Suppressor macrophage treated with lipopolysaccharide for 1 hour (primary cell): Measurements from ENCODE around the gene GRPR.

Experiments used
- DNase-seq, 3 donors: peaks; one replicate each; pipeline ENCODE4 v3.0.0-alpha.2; 2020 to 2022

GRPR gene

DNA sequence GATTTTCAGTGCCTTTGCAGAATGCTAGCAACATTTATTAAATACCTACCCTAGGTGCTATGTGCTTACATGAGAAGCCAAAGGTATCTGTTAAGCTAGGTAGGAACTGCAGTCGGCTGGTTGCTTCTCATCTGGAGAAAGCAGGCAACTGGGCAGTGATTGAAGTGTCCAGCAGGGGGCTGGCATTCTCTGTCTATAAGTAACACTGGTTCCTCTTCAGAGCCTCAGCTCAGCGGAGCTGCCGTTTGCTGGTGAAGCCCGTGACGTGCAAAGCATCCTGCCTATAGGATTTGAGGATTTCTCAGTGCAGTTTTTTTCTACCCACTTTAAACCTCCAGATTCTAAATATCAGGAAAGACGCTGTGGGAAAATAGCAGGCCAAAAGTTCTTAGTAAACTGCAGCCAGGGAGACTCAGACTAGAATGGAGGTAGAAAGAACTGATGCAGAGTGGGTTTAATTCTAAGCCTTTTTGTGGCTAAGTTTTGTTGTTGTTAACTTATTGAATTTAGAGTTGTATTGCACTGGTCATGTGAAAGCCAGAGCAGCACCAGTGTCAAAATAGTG lies at the start of gene GRPR:
Gene GRPR (plus strand): TSS at position 344 of the 565 bp plus-strand sequence. CDS start 389 bp downstream, outside the sequence.
- peak; percentile 77 to 81 (median 79) for DNase-seq

DNA sequence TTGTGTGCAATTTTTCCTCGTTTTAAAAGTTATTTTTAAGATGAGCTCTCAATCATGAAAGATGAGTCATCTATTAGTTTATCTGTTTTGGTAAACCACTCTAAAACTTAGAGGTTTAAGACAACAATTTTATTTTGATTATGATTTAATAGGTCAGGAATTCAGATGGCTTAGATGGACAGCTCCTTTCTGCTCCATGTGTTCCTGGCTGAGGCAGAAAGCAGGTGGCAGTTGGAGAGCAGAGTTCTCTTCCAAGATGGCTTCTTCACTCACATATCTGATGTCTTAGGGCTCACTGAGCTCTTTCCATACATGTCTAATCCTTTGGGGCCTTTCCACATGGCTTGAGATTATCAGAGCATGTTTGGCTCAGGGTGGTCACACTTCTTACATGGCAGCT lies 48.3 kb upstream of the GRPR start:
- no peak for DNase-seq

DNA sequence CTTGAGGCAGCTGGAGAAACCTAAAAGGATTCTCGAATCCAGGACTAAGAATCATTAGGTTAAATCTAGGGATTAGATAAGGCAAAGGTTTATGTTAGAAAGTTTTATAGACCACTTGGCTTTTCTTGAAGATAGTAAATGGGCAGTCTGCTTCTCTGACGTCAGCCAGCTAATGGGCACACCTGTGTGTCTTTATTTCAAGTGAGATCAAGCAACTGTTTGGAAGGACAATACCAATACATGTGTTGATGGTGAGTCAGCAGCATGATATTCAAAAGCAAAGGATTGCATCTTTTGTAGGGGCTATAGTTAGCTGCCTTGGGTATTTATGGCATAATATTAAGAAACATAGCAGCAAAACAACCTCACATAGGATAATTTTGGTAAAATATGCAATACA lies 46.5 kb upstream of the GRPR start:
- no peak for DNase-seq

DNA sequence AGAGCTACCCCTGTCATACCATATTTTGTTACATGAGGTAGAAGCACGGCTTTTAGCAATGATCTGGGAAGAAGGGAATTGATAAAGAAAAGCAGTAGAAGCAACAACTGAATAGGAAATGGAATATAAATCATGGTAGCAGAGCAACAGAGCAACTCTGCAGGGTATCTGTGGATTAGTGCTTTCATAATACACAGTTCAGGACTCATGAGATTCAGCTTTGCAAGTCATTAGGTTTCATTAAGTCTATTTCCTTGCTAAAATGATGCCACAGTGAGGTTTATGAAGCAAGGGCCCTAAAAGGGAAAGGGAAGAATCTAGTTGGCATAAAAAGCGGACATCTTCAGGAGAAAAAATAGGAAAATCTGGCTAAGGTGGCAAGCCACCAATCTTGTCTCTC lies 45.6 kb upstream of the GRPR start:
- no peak for DNase-seq

DNA sequence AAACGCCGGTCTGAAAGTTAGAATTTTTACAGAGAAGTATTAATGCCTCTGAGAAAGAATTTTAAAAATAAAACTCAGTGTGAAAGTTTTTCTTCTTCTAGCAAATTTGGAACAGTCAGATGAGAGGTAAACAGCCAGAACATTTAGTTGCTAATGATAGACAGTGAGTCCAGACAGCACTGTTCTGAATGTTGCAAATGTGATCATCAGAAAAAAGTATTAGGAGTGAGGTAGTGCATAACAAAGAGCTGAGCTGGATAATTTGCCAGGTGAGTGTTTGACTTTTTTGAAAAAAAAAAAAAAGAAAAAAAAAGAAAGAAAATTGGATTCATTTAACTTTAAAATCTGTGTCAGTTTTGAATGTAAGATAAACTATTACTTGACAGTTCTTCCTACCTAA lies 42.0 kb upstream of the GRPR start:
- no peak for DNase-seq

DNA sequence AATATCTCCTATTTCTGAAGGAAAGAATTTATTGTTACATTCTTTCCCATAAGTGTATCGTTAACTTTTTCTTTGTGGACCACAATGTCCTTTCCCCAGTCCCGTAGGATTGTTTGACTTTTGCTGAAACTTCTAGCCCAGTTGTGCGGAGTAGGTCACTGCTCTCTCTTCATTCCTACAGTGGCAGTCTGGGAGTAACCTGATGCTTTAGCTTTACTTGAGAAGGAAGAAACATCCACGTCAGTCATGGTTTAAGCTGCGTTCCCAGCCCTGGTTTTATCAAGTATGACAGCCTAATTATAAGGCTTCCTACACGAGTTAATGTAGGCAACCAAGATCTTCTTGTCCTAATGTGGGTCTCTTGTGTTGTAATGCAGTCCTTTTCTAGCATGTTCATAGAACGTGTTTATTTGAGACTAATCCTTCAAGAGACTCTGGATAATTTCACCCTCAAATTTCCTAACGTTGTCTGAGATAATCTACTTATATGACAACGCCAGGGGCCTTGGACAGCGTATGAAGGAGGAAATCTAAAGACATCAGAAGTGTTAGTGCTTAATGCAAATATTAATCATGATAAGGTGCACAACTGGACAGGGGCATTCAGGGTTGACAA lies 40.8 kb upstream of the GRPR start:
- no peak for DNase-seq

DNA sequence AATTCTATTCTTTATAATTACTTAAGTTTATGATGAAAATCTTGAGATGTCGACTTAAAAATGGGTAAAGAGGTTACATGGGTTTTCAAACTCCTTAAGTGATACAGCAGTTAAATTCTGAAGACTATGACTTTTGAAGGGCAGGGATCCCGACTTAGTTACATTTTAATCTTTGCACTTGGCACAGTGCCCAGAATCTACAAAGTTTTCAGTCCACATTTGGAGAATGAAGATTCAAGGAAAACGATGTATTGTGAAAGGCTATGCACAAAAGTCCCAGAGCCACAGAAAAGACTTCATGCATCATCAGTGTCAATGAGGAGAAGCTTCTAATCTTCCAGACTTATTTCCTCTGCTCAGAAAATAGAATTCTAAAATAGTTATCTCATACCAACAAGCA lies 36.3 kb upstream of the GRPR start:
- no peak for DNase-seq

DNA sequence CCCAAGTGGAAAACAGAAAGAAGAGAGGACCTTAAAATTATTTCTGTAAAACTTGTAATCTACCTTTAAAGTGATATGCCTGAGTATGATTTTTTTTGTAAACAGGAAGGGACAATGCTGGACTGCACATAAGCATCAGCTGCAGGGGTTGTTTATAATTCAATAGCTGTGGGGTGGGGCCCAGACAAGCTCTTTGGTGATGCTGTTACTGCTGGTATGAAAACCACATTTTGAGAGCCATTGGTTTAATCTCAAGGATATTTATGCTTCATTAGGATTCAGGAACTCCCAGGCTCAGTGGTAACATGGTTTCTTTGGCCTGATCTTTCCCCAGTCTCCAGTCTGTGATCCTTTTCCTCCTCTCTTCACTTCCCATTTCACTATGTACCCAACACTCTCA lies 34.3 kb upstream of the GRPR start:
- DNase-seq: no peak

DNA sequence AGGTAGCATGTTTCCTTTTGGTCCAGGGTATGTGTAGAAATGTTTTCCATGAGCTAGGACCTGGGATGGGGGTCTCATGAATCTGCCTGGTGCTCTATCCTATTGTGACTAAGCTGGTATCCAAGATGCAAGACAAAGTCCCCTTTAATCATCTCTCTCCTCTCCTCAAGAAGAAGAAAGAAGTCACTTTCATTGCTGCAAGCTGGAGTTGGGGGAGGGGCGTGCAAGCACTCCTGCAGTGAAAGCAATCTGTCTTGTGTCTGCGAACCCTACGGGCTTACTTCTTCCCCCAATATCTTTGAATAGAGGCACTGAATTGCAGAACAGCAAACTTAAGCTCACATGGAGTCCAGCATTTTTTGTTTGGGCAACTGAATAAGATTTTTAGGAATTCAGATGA lies 27.2 kb upstream of the GRPR start:
- no peak for DNase-seq

DNA sequence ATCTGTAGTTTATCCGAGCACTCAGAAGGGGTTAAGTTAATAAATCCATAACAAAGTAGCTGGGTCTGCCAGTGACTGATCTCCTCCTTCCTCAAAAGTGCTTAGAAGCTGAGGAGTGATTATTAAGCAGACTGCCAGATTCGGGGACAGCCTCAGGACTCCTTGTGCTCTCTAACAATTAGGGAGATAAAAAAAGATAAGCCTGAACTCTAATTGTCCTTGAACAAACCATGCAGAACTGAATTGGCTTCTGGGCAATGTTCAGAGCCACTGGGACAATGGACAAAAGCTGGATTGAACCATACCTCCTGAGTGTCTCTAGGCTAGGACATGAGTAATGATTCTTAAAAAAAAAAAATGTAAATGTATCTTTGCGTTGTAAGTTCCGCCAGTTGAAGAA lies 22.7 kb upstream of the GRPR start:
- peak in 1 of 3 donors; percentile 15 for DNase-seq

DNA sequence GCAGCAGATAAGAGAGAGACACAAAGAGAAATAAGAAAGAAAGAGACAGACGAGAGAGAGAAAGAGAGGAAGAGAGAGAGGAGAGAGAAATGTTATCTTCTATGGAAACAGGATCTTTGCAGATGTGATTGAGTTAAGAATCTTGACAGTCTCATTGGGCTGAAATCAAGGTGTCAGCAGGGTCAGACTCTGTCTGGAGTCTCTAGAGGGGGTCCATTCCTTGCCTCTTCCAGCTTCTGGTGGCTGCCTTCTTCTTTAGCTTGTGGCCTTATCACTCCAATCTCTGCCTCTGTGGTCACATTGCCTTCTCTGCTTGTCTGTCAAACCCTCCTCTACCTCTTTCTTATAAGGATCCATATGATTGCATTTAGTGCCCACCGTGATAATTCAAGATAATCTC lies 21.8 kb upstream of the GRPR start:
- DNase-seq: no peak

DNA sequence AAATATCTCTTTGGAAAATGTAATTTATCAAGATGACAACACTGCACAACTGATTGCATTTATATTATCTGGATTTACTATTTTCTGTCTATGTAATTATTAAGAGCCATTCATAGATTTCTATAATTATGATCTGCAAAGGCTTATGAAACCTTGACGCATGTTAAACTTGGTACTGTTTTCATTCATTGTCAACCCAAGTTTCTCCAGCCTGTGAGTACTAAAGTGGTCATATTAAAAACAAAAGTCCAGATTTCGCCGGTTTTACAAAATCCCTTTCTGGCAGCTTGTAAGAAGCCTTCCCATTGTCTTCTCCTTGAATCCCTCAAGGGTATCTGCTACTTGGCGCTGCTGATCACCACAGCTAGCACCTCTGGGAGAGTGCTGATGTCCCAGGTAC lies 19.7 kb upstream of the GRPR start:
- no peak for DNase-seq

DNA sequence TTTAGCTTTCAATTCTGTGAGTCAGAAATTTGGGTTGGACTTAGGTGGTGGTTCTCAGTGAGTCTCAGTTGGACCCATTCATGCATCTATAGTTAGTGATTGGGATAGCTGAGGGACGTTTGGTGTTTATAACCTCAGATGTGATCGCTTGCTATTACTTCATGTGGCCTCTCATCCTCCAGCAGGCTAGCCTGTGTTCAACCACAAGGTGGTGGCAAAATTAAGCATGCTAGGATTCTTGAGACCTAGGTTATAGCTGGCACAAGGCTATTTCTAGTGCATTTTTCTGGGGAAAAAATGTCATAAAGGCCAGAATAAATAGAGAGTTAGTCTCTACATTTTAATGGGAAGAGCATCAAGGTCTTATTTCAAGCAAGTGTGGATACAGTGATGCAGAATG lies 10.9 kb upstream of the GRPR start:
- DNase-seq: no peak

DNA sequence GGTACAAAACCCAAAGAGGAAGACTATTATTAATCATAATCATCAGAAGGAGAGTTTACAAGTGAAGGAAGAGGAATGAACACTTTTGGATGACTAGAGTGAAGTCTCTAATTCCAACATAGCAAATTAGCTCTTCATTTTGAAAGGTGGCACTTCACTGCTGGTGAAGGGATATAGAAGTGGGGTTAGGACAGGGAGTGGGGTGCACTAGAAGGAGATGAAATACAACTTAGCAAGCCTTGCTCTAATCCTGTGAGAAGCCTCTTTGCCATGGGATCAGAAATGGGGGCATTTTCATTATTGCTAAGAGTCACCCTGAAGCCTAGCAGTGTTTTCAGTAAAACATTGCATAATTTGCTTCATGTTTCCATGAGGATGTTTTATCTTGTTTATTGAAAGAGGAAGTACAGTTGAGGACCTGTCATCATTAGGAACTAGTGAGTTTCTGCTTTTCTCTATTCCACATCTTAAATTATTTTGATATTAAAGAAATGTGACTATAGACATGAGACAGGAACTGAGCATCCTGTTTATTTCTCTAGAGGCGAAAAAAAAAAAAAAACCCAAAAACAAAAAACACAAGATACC lies 9.3 kb upstream of the GRPR start:
- DNase-seq: peak; percentile 49 to 79 (median 69)

DNA sequence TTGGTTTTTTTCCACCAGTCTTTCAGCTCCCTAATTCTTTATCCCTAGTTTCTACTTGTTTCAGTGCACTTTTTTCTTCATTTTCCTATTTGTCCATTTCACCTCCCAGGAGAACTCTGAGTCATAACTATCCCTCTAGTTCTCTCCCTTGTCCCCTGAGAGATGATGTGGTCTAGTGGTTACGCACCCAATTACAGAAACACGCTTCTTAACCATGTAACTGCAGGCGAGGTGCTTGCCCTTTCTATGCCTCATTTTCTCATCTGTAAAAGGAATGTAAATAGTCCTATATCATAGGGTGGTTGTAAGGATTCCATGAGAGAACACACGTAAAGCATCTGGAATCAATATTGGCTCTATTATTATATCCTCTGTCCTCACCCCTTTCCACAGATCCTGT lies 8.8 kb upstream of the GRPR start:
- DNase-seq: no peak

DNA sequence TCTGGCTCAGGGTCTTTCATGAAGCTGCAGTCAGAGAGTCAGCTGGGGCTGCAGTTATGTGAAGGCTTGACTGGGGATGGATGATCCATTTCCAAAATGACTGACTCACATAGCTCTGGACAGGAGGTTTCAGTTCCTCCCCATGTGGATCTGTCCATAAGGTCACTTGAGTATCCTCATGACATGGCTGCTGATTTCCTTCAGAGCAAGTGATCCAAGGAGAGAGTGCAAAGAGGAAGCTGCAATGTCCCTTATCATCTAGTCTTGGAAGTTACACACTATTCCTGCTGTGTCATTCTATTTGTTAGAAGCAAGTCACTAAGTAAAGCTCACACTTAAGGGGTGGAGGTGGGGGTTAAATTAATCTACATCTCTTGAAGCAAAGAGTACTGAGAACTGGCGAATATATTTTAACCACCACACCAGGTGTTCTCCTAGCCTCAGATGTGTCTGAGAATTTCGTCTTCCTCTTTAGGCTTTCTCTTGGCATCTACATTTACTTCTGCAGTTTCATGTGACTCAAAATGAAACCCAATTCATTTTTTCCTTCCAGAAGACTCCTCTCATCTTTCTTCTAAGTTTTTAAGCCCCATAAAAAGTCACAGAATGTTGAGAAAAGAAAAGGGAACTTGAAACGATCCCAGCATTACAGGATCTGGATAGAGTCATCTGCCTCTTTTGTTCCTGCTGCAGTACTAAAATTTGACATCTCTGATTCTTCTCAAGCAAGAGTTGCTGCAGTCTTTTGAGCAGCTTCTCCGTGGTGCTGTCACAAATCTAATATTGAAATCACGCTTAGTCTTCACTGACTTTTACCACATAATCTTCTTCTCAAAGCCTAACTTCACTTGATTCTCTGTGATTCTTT lies 3.8 kb upstream of the GRPR start:
- DNase-seq: peak; percentile 55 to 72 (median 60)

DNA sequence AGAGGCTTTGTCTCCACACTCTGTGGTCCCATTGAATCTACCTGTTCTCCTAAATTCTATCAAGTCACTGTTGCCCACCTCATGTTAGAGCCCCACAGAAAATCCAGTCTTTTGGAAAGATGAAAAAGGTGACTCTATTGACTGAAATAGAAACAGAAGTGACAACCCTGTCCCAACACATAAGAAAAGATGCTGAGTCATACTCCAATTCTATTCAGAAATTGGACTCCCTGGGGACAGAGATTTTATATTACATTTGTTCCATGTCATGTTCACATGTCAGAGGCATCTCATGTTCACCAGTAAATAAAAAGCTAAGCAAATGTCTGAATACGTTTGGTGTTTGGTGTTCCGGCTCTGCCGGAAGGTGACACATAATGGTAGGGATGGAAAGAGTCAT lies 2.9 kb upstream of the GRPR start:
- no peak for DNase-seq

DNA sequence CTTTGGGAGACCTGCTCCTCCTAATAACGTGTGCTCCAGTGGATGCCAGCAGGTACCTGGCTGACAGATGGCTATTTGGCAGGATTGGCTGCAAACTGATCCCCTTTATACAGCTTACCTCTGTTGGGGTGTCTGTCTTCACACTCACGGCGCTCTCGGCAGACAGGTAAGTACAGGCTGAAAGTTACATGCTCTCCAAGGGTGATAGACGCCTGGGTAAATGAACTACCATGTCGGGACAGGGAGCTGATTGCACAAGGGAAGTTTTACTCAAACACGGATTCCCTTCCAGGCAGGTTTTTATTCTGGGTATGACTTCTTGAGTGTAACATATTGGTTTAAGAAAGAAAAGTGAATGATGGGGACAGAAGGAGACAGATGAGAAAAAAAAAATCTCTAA lies 836 bp downstream of the GRPR start:
- DNase-seq: no peak

DNA sequence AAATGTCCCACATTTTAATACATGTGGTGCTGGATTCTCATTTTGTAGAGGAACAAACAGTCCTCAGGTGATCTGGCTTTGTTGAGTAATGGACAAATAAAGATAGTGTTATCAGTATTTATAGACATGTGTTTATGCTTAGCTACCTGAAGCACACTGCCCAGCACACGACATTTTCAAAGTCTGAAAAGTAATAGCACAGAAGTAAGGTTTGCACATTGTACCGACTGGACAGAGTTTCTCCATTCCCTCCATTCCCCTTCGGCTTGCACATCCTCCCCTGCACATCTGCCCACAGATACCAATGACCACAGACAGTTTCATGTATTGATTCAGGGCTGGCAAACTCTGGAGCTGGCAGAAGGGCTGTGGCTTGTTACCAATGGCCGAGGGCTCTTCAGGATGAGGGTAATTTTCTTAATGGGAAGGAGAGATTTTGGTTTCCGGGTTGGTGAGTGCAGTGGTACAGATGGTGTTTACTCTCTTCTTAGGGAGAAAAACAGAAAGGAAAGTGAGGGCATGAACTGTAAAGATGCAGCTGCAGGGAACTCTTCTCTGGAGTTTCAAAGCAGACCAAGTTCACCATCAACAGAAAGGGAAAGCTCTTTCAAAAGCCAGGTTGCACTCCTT lies 2.3 kb downstream of the GRPR start:
- no peak for DNase-seq

DNA sequence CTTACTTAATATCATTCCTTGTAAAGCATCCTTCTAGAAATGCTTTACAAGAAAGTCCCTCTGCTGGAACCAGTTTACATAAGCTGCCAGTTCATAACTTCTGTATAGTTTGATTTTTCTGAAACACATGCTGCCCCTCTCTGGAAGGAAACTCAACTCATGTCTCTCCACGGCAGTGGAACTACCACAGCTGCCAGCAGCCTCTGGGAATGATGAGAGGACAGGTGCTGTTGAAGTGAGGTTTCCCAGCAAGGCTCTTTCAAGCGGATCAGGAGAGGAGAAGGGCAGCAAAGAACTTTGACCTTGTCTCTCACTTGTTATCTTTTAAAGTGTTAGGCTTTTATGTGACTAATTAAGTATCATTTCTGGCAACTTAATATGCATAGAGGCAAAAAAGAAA lies 7.3 kb downstream of the GRPR start:
- DNase-seq: no peak

DNA sequence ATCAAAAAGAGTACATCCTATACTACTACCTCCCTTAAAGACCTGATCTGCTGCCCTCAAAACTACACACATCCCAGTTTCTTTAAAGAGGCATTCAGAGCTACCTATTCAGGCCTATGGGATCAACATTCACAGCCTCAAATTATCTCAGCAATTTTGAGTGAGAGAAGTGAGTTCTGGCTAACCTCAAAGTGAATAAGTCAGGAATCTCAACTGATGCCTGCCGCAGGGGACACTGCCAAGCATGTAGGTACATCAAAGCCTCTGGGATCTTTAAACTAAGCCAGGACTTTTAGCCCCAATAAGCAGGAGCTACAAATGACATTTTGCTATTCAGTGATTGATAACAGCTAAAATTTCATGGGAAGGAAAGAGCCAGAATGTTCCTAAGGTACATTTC lies 11.6 kb downstream of the GRPR start:
- DNase-seq: no peak

DNA sequence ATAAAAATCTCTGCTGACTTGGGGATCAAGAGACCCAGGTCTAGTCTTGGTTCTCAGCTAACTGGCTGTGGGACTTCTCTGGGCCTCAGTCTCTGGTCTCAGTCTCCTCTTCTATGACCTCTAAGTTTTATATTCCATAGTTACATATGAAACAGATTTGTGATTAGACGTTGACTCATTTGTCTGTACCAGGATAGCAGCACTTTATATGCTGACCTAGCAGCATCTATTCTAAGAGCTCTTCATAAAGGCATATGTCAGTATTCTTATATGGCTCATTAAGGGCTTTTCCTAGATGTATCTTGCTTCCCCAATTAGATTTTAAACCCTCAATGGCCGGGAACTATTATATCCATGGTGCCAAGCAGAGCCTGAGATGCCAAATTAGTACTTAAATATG lies 12.7 kb downstream of the GRPR start:
- DNase-seq: no peak

DNA sequence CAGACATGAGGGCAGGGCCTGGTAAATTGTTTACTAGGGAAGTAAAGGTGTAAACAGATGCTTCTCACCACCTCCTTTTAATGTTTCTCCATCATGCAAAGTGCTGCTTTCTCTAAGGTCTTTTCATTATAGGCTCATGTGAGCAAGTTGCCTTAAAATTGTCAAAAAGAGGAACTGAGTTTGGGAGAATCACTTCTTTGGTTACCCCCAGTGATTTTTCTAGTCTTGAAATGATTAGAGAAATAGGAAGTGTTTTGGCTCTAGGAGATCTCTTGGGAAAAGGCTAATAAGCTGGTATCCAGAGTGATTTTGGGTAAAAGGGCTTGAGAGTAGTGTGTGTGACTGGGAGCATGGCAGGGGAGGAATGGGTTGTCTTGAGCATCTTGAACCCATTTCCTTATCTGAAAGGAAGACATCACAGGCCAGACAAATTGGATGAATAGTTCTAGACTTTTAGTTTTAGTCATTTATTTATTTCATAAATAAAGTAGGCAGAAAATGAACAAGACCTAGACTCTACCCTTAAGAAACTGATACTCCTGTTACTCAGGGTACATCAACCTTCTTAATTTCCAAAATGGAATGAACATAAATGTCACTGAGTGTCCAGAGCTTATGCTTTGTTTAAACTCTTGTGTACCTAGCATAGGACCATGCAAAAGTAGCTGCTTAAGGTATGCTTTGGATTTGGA lies 14.2 kb downstream of the GRPR start:
- DNase-seq: peak in 2 of 3 donors; percentile 38 to 40
